Femur (tissue), 1 donor: Measurements from ENCODE around the gene GNG7.
A peak's percentile ranks its signal among the peaks of the same experiment; 100 is the strongest.
"Not testable (repeated sequence)": the region's sequence is repeated elsewhere in the genome, so short reads cannot be mapped to it uniquely, and the experiment has no call there.

ENCODE experiments used
- DNase-seq: peaks from one replicate; pipeline ENCODE4 v3.0.0-alpha.2; 2017

The GNG7 gene

DNA sequence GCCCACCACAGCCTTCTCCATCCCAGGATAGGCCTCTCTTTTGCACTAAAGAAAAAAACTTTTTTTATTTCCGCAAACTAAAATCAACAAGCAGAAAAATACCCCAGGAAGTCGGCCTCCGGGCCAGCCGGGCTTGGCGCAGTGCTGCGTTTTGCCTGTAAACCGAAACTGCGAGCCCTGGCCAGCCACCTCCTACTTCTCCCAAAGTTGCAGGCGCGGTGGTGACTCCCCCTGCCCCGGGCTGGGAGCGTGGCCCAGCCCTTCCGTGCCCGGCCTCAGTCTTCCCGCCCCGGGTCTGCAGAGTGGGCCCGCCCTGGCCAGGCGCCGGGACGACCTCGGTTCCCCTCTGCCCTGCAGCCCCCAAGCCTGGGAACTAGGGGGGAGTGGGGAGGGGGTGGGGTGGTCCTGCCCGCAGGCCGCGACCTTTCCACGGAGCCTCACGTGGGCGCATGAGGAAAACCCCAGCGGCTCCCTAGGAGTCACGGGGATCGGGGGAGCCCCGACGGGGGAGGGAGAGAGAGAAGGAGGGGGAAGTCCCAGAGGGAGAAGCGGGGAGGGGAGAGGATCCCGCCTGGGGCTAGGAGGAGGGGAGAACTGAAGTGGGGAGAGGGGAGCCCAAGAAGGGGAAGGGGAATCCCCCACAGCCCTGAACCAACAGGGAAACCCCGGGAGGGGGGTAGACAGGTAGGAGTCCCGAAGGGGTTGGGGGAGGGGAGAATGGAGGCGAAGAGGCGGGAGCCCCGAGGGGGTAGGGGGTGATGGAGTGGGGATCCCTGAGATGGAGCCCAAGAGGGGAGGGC lies 223.5 kb downstream of the GNG7 start:
- peak; percentile 90 for DNase-seq

GRCh38 chr19:2478278-2478755 lies 224.2 kb downstream of the GNG7 start:
- DNase-seq = peak; percentile 68

DNA sequence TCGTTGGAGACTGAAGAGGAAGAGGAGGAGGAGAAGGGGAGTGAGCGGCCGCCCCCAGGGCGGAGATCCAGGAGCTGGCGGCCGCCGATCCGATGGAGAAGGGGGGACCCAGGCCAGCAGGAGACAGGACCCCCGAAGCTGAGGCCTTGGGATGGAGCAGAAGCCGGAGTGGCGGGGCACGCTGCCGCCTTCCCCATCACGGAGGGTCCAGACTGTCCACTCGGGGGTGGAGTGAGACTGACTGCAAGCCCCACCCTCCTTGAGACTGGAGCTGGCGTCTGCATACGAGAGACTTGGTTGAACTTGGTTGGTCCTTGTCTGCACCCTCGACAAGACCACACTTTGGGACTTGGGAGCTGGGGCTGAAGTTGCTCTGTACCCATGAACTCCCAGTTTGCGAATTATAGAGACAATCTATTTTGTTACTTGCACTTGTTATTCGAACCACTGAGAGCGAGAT lies 224.7 kb downstream of the GNG7 start:
- DNase-seq = peak; percentile 57

DNA sequence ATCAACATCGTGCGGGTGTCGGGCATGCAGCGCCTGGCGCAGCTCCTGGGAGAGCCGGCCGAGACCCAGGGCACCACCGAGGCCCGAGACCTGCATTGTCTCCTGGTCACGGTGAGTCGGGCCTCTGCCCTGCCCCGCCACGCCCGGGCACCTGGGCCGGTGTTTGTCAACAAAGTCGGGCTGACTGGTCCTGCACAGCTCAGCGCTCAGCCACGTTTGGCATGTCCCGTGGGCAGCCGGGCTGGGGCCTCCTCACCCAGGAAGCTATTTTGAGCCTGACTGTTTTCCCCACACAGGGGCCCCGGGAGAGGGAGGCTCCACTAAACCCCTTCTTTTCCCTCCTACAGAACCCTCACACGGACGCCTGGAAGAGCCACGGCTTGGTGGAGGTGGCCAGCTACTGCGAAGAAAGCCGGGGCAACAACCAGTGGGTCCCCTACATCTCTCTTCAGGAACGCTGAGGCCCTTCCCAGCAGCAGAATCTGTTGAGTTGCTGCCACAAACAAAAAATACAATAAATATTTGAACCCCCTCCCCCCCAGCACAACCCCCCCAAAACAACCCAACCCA lies 225.3 kb downstream of the GNG7 start:
- peak; percentile 47 for DNase-seq

GRCh38 chr19:2476451-2477140 lies 225.9 kb downstream of the GNG7 start:
- DNase-seq = peak; percentile 69

- DNase-seq = peak; percentile 98
Observed at GRCh38 chr19:2475702-2476450, 226.6 kb downstream of the GNG7 start, which contains the start of gene GADD45B. Gene GADD45B (plus strand): TSS chr19:2476127. CDS start chr19:2476359, 232 bp downstream.

- DNase-seq = peak; percentile 65
Observed at GRCh38 chr19:2475018-2475701, 227.3 kb downstream of the GNG7 start.

- peak; percentile 92 for DNase-seq
Observed at GRCh38 chr19:2474232-2475017, 228.1 kb downstream of the GNG7 start.

DNA sequence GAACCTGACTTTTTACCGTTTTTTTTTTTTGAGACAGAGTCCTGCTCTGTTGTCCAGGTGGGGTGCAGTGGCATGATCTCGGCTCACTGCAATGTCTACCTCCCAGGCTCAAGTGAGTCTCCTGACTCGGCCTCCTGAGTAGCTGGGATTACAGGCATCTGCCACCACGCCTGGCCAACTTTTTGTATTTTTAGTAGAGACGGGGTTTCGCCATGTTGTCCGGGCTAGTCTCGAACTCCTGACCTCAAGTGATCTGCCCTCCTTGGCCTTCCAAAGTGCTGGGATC lies 232.6 kb downstream of the GNG7 start:
- not testable (repeated sequence) for DNase-seq

GRCh38 chr19:2469102-2469914 lies 233.2 kb downstream of the GNG7 start:
- peak; percentile 76 for DNase-seq

- DNase-seq = no peak
Observed at GRCh38 chr19:2468596-2468995, 233.9 kb downstream of the GNG7 start.

GRCh38 chr19:2464389-2464788 lies 238.1 kb downstream of the GNG7 start:
- no peak for DNase-seq

DNA sequence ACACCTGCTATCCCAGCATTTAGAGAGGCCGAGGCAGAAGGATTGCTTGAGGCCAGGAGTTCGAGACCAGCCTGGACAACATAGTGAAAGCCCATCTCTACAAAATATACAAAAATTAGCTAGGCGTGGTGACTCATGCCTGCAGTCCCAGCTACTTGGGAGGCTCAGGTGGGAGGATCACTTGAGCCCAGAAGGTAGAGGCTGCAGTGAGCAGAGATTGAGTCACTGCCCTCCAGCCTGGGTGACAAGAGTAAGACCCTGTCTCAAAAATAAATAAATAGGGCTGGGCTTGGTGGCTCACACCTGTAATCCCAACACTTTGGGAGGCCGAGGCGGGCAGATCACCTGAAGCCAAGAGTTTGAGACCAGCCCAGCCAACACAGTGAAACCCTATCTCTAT lies 238.8 kb downstream of the GNG7 start:
- not testable (repeated sequence) for DNase-seq

DNA sequence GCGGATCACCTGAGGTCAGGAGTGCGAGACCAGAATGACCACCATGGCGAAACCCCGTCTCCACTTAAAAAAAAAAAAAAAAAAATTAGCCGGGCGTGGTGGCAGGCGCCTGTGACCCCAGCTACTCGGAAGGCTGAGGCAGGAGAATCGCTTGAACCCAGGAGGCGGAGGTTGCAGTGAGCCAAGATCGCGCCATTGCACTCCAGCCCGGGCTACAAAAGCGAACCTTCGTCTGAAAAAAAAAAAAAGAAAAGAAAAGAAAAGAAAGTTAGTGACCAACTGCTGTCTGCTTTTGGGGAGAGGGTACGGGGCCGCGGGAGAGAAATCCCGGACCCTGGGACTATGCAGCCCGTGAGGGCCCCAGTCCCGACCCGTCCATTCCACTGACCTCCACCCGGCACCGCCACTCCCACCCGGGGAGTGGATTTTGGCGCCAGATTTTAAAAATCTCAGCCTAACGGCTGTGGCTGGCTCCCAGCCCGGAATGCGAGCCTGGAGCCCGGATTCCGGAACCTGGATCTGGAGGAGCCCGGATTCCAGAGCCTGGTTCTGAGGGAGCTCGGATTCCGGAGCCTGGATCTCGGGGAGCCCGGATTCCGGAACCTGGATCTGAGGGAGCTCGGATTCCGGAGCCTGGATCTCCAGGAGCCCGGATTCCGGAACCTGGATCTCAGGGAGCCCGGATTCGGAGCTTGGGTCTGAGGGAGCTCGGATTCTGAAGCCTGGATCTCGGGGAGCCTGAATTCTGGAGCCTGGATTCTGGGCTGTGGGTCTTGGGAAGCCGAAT lies 239.7 kb downstream of the GNG7 start:
- peak; percentile 94 for DNase-seq

- peak; percentile 87 for DNase-seq
Observed at GRCh38 chr19:2461751-2462634, 240.5 kb downstream of the GNG7 start.
